HAP-1 (cell line): ENCODE results near the gene HSD11B1.

ENCODE experiments used
- DNase-seq, 2 experiments: peaks; one replicate each; pipeline ENCODE4 v3.0.0-alpha.2; 2016 to 2020; ENCODE audit warnings: low spot score in 2 of 2
- H3K27me3 ChIP-seq: fragments of 250-450 bp; sonication (Bioruptor Pico); 2 replicates; pipeline ENCODE4 v1.5.1; 2020; ENCODE audit warnings: low read depth, mild to moderate bottlenecking, moderate library complexity
- H3K36me3 ChIP-seq: fragments of 250-450 bp; sonication (Bioruptor Pico); replicated peaks from 2 replicates; pipeline ENCODE4 v1.5.1; 2020; ENCODE audit warnings: mild to moderate bottlenecking
- H3K4me1 ChIP-seq: fragments of 250-450 bp; sonication (Bioruptor Pico); 2 replicates; pipeline ENCODE4 v1.5.1; 2020; ENCODE audit warnings: mild to moderate bottlenecking
- H3K4me3 ChIP-seq: fragments of 250-450 bp; sonication (Bioruptor Pico); 2 replicates; pipeline ENCODE4 v1.5.1; 2020; ENCODE audit warnings: mild to moderate bottlenecking, moderate library complexity
- H3K9me3 ChIP-seq: fragments of 250-450 bp; sonication (Bioruptor Pico); 2 replicates; pipeline ENCODE4 v1.5.1; 2020; ENCODE audit warnings: mild to moderate bottlenecking, moderate library complexity
- in situ Hi-C: fragments of 300-500 bp; cut with MboI; formaldehyde crosslinking; loops from 3 replicates; pipeline ENCODE4 v1.14.3; 2020; ENCODE audit warnings: low sequenced_read_pairs, inconsistent platforms, mixed read lengths

Gene HSD11B1

DNA sequence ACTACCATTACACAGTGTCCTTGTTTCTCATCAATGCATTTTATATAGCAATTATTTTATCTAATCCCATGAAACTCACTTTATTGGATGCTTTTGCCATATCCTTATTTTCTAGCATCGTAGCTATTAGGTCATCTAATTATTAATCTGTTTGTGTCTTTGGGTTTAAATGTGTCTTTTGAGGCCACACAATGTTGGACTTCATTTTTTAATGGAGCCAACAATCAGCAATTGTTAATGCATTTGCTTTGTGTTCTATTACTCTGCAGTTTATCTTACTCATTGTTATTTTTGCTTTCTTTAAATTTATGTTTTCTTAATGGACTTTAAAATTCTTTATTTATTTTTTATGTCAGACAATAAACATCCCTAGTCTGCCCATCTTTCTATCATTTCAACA, 1.8 kb upstream of the HSD11B1 start:
- Histone ChIP-seq H3K9me3 (no peaks in the 10 kb centered on the region), H3K27me3 (0 out of 2 replicates have a peak, but pooled peaks cover 2% of the 10 kb centered on the region), H3K4me3 (no peak overlapping the region), H3K4me1 (no peaks in the 10 kb centered on the region), H3K36me3 (no peaks in the 10 kb centered on the region)
- DNase-seq, result no peak
- in situ Hi-C loops, result no loop called here

DNA sequence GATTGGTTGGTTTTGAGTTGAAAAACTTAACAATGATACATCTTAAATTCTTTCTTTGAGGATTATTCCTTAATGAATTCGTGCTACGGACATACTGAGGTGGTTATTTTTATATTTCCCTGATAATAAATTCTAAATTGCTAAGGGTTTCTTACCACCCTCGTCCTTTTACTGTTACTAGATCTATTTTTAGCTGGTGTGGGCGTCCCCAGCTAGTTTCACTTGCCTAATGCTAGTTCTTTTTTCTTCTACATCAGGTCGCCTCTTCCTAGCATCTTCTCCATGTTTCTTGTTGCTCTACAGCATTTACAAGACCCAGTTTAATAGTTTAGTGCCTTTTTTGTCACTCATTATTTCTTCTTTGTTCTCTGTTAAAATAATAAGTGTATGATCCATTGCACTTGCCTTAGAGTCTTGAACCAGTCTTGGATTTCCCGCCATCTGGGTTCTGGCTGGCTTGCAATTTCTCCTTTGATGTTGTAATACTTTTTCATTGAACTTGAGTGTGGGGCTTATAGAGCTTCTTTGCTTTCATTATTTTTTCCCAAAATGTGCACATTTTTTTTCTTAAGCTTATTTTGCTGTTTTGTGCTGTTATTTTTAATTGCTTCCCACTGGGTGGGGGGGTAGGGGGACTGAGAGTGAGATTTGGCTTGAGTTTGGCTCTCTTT, 677 bp upstream of the HSD11B1 start:
- Histone ChIP-seq H3K4me3 (no peak overlapping the region), H3K9me3 (no peaks in the 10 kb centered on the region), H3K4me1 (no peaks in the 10 kb centered on the region), H3K27me3 (0 out of 2 replicates have a peak, but pooled peaks cover 2% of the 10 kb centered on the region), H3K36me3 (no peaks in the 10 kb centered on the region)
- DNase-seq, result no peak
- in situ Hi-C loops, result no loop called here

DNA sequence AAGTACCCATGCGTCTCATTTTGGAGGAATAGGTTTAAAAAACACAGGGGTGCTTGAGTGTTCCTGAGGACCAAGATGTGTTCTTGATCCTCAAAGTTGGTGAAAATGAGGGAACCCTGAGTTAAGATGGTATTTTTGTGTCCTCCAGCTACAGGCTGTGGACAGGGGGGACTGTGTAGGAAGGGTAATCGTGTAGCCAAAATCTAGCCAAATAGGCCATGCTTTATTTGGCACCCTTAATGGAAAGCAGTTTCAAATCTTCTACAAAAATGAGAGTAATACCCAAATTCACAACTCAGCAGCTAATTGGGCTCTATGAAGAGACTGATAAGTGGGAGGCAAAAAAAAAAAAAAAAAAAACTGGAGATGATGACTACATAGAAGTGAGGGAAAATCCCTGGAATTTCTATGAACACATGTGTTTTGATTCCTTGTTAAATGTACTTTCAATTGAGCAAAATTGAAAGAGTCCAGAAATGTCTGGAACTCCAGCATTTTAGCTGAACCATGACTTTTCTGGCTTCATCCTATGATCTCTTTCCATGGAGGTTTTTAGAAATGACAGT, 470 bp downstream of the HSD11B1 start:
- Histone ChIP-seq H3K9me3 (no peaks in the 10 kb centered on the region), H3K4me1 (no peaks in the 10 kb centered on the region), H3K36me3 (no peaks in the 10 kb centered on the region), H3K4me3 (no peak overlapping the region), H3K27me3 (peaks cover 2% of the 10 kb centered on the region; the same call in 1 of the 2 replicates)
- in situ Hi-C loops, result no loop called here
- DNase-seq, result no peak

DNA sequence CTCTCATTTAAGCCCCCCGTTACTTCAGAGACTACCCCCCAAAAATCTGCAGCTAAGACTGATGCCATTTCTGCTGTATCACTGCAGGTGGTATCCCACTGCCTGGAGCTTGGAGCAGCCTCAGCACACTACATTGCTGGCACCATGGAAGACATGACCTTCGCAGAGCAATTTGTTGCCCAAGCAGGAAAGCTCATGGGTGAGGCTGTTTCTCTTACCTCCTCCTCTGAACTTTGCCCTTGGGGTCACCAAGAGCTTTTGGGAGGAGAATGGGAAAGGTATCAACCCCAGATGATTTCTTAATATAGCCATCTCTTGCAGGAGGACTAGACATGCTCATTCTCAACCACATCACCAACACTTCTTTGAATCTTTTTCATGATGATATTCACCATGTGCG, 2.0 kb downstream of the HSD11B1 start:
- in situ Hi-C loops, result no loop called here
- Histone ChIP-seq H3K27me3 (peaks cover 2% of the 10 kb centered on the region; the same call in 1 of the 2 replicates), H3K4me3 (no peak overlapping the region), H3K4me1 (no peaks in the 10 kb centered on the region), H3K9me3 (no peaks in the 10 kb centered on the region), H3K36me3 (no peaks in the 10 kb centered on the region)
- DNase-seq, result no peak

DNA sequence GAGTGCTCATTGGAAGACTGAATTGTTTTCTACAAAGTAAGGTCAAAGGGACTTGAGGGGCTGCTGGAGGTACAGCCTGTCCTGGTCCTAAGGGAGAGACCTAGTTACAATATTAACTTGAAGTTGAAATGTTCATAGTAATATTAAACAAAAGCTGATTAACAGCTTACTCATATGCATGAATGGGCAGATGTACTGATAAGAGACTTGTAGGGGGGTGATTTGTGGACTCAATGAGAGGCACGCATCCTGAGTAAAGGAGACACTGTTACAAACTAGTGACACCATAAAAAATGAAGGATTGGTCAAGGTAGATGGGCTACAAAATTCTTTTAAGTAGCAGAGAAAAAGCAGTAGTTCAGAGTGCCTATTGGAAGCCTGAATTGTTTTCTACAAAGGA, 2.7 kb downstream of the HSD11B1 start:
- Histone ChIP-seq H3K4me3 (no peak overlapping the region), H3K4me1 (no peaks in the 10 kb centered on the region), H3K36me3 (no peaks in the 10 kb centered on the region), H3K27me3 (peaks cover 2% of the 10 kb centered on the region; the same call in 1 of the 2 replicates), H3K9me3 (no peaks in the 10 kb centered on the region)
- in situ Hi-C loops, result no loop called here
- no peak for DNase-seq

DNA sequence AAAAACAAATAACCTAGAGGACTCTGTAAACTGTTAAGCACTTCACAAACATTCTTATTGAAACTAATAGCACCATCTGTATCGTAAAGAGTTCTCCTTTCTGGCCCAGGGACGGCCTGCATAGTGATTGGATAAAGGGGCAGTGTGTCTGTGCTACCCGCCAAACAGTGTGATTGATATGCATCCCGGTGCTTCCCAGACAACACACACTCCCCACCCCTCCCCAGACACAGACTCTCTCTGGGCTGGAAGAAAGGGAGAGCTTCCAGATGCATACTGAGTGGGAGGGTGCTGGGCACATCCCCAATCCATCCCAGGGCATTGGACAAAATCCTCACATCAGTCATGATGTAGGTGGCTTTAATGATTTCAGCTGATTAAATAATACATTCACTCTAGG, 3.7 kb downstream of the HSD11B1 start:
- DNase-seq, result no peak
- in situ Hi-C loops, result no loop called here
- Histone ChIP-seq H3K27me3 (peaks cover 2% of the 10 kb centered on the region; the same call in 1 of the 2 replicates), H3K36me3 (no peaks in the 10 kb centered on the region), H3K4me3 (no peak overlapping the region), H3K9me3 (no peaks in the 10 kb centered on the region), H3K4me1 (no peaks in the 10 kb centered on the region)

DNA sequence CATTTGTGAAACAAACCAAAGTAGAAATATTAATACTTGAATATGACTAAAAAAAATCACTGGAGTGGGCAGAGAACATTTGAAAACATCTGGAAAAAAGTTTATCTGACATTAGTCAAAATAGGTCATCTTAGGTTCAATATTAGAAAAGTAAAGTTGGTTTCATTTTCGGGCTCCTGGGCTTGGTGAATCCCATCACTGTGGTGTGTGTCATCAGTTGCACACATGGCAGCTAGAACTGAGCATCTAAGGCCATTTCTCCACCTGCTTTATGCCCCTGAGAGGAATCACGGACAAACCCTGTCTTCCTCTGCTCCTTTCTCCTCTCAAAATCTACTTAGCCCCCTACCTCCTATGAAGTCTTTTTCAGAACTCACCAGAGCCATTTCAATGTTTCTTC, 5.4 kb downstream of the HSD11B1 start:
- DNase-seq, result no peak
- H3K27me3 ChIP-seq, result peaks cover 4% of the 10 kb centered on the region
- H3K4me3 ChIP-seq, result no peak overlapping the region
- in situ Hi-C loops, result no loop called here
- no peaks in the 10 kb centered on the region for H3K9me3 ChIP-seq
- no peaks in the 10 kb centered on the region for H3K4me1 ChIP-seq
- no peaks in the 10 kb centered on the region for H3K36me3 ChIP-seq

DNA sequence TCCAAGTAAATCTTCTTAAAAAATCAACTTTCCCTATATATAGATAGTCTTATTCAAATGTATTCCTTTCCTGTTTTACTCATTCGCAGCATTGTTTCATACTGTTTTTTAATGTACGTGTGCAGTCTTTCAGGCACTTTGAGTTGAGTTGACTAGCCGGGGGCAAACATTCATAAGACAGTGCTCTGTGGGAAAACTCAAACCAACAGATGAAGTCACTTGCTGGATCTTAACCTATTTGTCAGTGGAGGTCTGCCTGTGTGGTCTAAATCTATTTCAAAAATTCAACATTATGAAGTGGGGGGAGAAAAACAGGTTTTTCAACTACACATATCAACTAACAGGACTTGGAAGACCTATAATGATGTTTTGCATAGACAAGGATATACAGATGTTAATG, 6.2 kb downstream of the HSD11B1 start:
- in situ Hi-C loops, result no loop called here
- DNase-seq, result no peak
- Histone ChIP-seq H3K36me3 (no peaks in the 10 kb centered on the region), H3K4me3 (no peak overlapping the region), H3K27me3 (peaks cover 4% of the 10 kb centered on the region), H3K4me1 (no peaks in the 10 kb centered on the region), H3K9me3 (no peaks in the 10 kb centered on the region)

DNA sequence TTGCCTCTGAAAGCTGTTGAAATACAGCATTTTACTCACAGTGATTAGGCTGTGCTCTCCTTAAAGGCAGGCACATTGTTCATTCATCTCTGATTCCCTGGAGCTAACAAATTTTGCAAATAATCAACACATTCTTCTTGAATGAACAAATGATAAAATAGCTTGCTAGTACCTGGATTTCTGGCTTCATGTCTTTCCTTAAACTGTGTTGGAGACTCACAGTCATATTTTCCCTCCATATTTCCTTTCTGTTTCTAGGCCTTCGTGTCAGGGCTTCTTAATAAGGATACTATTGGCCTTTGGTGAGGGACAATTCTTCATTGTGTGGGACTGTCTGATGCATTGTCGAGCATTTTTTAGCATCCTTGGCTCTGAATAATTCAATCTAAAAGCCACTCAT, 9.7 kb downstream of the HSD11B1 start:
- in situ Hi-C loops, result no loop called here
- Histone ChIP-seq H3K4me1 (no peaks in the 10 kb centered on the region), H3K9me3 (no peaks in the 10 kb centered on the region), H3K27me3 (peaks cover 4% of the 10 kb centered on the region), H3K4me3 (no peak overlapping the region), H3K36me3 (no peaks in the 10 kb centered on the region)
- no peak for DNase-seq

DNA sequence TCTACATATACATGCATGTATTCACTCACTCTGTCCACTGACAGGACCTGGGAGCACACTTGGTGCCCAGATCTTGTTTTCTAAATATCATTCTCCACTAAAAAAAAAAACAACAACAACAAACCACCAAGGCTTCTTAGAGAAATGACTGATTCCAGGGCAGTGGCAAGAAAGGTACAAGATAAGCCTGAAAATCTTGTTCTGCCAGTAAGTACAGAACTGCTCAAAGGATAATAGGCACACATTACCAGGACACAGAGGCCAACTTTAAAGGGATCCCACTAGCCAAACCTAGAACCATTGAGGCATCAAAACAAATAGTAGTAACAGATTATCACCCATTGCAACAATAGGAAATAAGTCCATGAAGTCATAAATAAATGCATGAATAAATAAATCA, 10.7 kb downstream of the HSD11B1 start:
- no peak overlapping the region for H3K4me3 ChIP-seq
- no peaks in the 10 kb centered on the region for H3K4me1 ChIP-seq
- in situ Hi-C loops, result no loop called here
- H3K36me3 ChIP-seq, result no peaks in the 10 kb centered on the region
- no peak for DNase-seq
- no peaks in the 10 kb centered on the region for H3K9me3 ChIP-seq
- peaks cover 4% of the 10 kb centered on the region; the same call in 1 of the 2 replicates for H3K27me3 ChIP-seq

DNA sequence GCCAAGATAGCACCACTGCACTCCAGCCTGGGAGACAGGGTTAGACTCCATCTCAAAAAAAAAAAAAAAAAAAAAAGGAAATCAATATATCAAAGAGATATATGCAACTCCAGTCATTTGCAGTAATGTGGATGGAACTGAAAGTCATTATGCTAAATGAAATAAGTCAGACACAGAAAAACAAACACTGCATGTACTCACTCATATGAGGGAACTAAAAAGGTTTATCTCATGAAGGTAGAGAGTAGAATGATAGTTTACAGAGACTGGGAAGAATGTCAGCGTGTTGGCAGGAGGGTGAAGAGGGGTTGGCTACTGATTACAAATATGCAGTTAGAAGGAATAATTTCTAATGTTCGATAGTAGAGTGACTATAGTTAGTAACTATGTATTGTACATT, 13.2 kb downstream of the HSD11B1 start:
- no peak for DNase-seq
- in situ Hi-C loops, result no loop called here
- Histone ChIP-seq H3K36me3 (no peaks in the 10 kb centered on the region), H3K4me3 (no peak overlapping the region), H3K27me3 (peaks cover 4% of the 10 kb centered on the region; the same call in 1 of the 2 replicates), H3K9me3 (no peaks in the 10 kb centered on the region), H3K4me1 (no peaks in the 10 kb centered on the region)

DNA sequence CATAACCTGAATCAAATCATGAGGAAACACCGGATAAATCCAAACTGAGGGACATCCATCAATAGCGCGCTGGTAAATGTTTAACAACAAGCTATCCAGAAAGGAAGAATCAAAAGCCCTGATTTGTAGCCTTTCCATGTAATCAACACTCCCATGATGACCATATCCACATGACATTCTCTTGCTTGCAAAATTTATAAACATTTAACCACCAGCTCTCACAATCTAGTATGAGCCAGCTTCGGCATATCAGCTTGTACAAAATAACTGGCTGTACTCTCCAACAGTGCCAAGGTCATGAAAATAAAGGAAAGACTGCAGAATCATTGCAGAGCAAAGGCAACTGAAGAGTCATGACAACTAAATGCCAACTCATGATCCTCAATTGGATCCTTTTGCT, 15.7 kb downstream of the HSD11B1 start:
- no peak overlapping the region for H3K4me3 ChIP-seq
- no peaks in the 10 kb centered on the region for H3K9me3 ChIP-seq
- no peaks in the 10 kb centered on the region for H3K27me3 ChIP-seq
- no peak for DNase-seq
- H3K4me1 ChIP-seq, result no peaks in the 10 kb centered on the region
- in situ Hi-C loops, result no loop called here
- no peaks in the 10 kb centered on the region for H3K36me3 ChIP-seq

DNA sequence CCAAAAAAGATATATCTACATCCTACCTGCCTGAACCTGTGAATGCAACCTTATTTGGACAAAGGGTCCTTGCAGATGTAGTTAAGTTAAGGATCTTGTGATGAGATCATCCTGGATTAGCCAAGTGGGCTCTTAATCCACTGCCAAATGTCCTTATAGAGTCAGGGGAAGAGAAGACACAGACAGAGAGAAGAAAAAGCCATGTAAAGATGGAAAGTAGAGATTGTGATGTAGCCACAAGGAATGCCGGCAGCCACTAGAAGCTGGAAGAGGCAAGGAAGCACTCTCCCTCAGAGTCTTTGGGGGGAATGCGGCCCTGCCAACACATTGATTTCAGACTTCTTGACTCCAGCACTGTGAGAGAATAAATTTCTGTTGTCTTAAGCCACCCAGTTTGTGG, 16.2 kb downstream of the HSD11B1 start:
- in situ Hi-C loops, result no loop called here
- no peak overlapping the region for H3K4me3 ChIP-seq
- no peak for DNase-seq
- no peaks in the 10 kb centered on the region for H3K27me3 ChIP-seq
- no peaks in the 10 kb centered on the region for H3K9me3 ChIP-seq
- H3K4me1 ChIP-seq, result no peaks in the 10 kb centered on the region
- H3K36me3 ChIP-seq, result no peaks in the 10 kb centered on the region

DNA sequence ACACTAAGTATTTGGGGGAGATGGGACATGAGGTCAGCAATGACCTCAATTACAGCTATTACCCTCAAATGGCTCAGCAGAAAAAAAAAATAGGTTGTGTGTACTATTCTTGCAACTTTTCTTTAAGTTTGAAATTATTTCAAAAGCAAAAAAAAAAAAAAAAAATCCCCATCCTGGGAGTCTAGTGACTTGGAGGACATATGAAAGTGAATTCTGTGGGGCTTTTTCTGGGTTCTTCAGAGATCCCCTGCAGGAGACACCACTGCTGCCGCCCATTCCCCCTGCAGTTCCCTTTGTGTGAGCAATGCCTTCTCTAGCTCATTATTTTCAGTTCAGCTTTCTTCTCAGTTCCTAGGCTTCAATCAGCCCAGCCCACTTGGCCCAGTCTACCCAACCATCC, 16.7 kb downstream of the HSD11B1 start:
- Histone ChIP-seq H3K4me3 (no peak overlapping the region), H3K9me3 (no peaks in the 10 kb centered on the region), H3K4me1 (no peaks in the 10 kb centered on the region), H3K36me3 (no peaks in the 10 kb centered on the region), H3K27me3 (no peaks in the 10 kb centered on the region)
- in situ Hi-C loops, result no loop called here
- DNase-seq, result no peak

DNA sequence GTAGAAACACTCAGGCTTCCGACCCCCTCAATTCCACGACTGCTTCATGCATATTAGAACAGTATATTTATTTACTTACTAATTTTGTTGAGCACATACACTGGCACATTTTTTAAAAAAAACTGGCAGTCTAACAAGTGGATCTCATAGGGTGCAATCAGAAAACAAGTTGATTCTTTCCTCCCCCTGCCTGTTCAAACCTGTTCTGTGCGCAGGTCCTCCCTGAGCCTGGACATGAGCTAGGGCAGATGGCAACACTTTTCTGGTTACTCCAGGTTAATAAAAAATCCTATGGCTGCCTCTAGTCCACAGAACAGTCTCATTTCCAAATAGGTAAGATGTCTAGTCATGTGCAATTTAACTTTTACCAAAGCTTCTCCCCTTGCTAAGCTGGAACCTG, 18.6 kb downstream of the HSD11B1 start:
- Histone ChIP-seq H3K36me3 (no peaks in the 10 kb centered on the region), H3K4me3 (no peak overlapping the region), H3K4me1 (no peaks in the 10 kb centered on the region), H3K27me3 (no peaks in the 10 kb centered on the region), H3K9me3 (no peaks in the 10 kb centered on the region)
- in situ Hi-C loops, result no loop called here
- DNase-seq, result no peak
